Immature natural killer cell (primary cell): ENCODE data around the gene SLU7. TPM values are rescaled to one million over a fixed set of nuclear protein-coding genes. Genes with fewer than 3 reads are reported as not detected.
A peak's percentile ranks its signal among the peaks of the same experiment; 100 is the strongest.

Source experiments
- DNase-seq, 3 donors: peaks; one replicate each; pipeline ENCODE4 v3.0.0; 2022; ENCODE audit warnings: mixed read lengths in 1 of 3
- H3K27ac Mint-ChIP-seq, 6 donors: one replicate each; pipeline ENCODE4 v1.8.0; 2020; ENCODE audit warnings: mixed read lengths in 6 of 6, mild to moderate bottlenecking in 5 of 6, inconsistent platforms in 4 of 6, moderate library complexity in 3 of 6
- H3K27me3 Mint-ChIP-seq, 3 donors: one replicate each; pipeline ENCODE4 v1.8.0; 2020 to 2021; ENCODE audit warnings: low read depth in 3 of 3, mild to moderate bottlenecking in 3 of 3, mixed read lengths in 3 of 3, moderate library complexity in 3 of 3, inconsistent platforms in 1 of 3
- H3K36me3 Mint-ChIP-seq, 3 donors: one replicate each; pipeline ENCODE4 v1.8.0; 2020; ENCODE audit warnings: mixed read lengths in 3 of 3, inconsistent platforms in 2 of 3, mild to moderate bottlenecking in 2 of 3
- H3K4me1 Mint-ChIP-seq, 2 donors: one replicate each; pipeline ENCODE4 v1.8.0; 2020; ENCODE audit warnings: inconsistent platforms in 2 of 2, mild to moderate bottlenecking in 2 of 2, mixed read lengths in 2 of 2, moderate library complexity in 1 of 2
- H3K4me3 Mint-ChIP-seq, 5 donors: one replicate each; pipeline ENCODE4 v1.8.0; 2020; ENCODE audit warnings: mild to moderate bottlenecking in 5 of 5, mixed read lengths in 5 of 5, inconsistent platforms in 3 of 5, moderate library complexity in 3 of 5
- H3K9me3 Mint-ChIP-seq, 6 donors: one replicate each; pipeline ENCODE4 v1.8.0; 2020; ENCODE audit warnings: mild to moderate bottlenecking in 6 of 6, mixed read lengths in 6 of 6, inconsistent platforms in 4 of 6, moderate library complexity in 3 of 6
- polyA plus RNA-seq, 3 donors: library from polyadenylated mRNA; unstranded; fragments of 300-500 nt; fragmentation: Illumina TruSeq; gene quantifications; one replicate each; pipeline ENCODE4 v1.2.3, GENCODE V29; 2021

Gene SLU7
- polyA plus RNA-seq = 100 to 1,000 TPM in 1 of 3 donors, 10 to 100 TPM in 2; 38.8 to 117 (median 71.0) TPM

GRCh38 chr5:160418561-160419457 is at the start of gene SLU7:
Gene SLU7 (minus strand): TSS chr5:160419081. CDS start chr5:160415294, 3,787 bp downstream.
- peak; percentile 93 to 94 (median 93) for DNase-seq
- H3K9me3 Mint-ChIP-seq = peaks cover 0 to 1% (median 0%) of the 10 kb centered on the region in 6 donors
- peaks cover 0 to 19% (median 12%) of the 10 kb centered on the region in 3 donors for H3K36me3 Mint-ChIP-seq
- H3K27me3 Mint-ChIP-seq = peaks cover 16 to 24% (median 17%) of the 10 kb centered on the region in 3 donors
- H3K4me1 Mint-ChIP-seq = peaks cover 58 to 84% of the 10 kb centered on the region in 2 donors
- H3K27ac Mint-ChIP-seq = peak within 1 kb of the TSS; percentile 96 to 99 (median 98)
- peak within 1 kb of the TSS; percentile 96 to 99 (median 99) for H3K4me3 Mint-ChIP-seq

GRCh38 chr5:160468363-160468975 is 49.6 kb upstream of the SLU7 start:
- Mint-ChIP-seq H3K9me3 (no peaks in the 10 kb centered on the region), H3K36me3 (no peaks in the 10 kb centered on the region), H3K27me3 (peaks cover 2 to 7% (median 2%) of the 10 kb centered on the region in 3 donors), H3K27ac (peak overlapping the region; percentile 90 to 98 (median 97)), H3K4me3 (peak overlapping the region; percentile 90 to 99 (median 98)), H3K4me1 (peaks cover 64 to 72% of the 10 kb centered on the region in 2 donors)
- DNase-seq = no peak

GRCh38 chr5:160467555-160468362 is 48.9 kb upstream of the SLU7 start:
- no peaks in the 10 kb centered on the region for H3K9me3 Mint-ChIP-seq
- peak overlapping the region; percentile 90 to 99 (median 98) for H3K4me3 Mint-ChIP-seq
- H3K27ac Mint-ChIP-seq = peak overlapping the region; percentile 90 to 98 (median 97)
- H3K36me3 Mint-ChIP-seq = no peaks in the 10 kb centered on the region
- peak; percentile 80 to 85 (median 83) for DNase-seq
- peaks cover 62 to 67% of the 10 kb centered on the region in 2 donors for H3K4me1 Mint-ChIP-seq
- H3K27me3 Mint-ChIP-seq = peaks cover 2 to 7% (median 2%) of the 10 kb centered on the region in 3 donors

GRCh38 chr5:160466889-160467554 is 48.1 kb upstream of the SLU7 start:
- Mint-ChIP-seq H3K4me1 (peaks cover 58 to 63% of the 10 kb centered on the region in 2 donors), H3K36me3 (no peaks in the 10 kb centered on the region), H3K9me3 (no peaks in the 10 kb centered on the region), H3K27ac (peak overlapping the region; percentile 90 to 98 (median 97)), H3K27me3 (peaks cover 2 to 7% (median 2%) of the 10 kb centered on the region in 3 donors), H3K4me3 (peak overlapping the region; percentile 90 to 99 (median 98))
- no peak for DNase-seq

GRCh38 chr5:160466116-160466515 is 47.2 kb upstream of the SLU7 start:
- peaks cover 49 to 54% of the 10 kb centered on the region in 2 donors for H3K4me1 Mint-ChIP-seq
- no peak for DNase-seq
- H3K27me3 Mint-ChIP-seq = peaks cover 2 to 7% (median 2%) of the 10 kb centered on the region in 3 donors
- peak overlapping the region in 3 of 6 donors; percentile 80 to 97 (median 93) for H3K27ac Mint-ChIP-seq
- peak overlapping the region in 1 of 5 donors; percentile 18 for H3K4me3 Mint-ChIP-seq
- no peaks in the 10 kb centered on the region for H3K9me3 Mint-ChIP-seq
- H3K36me3 Mint-ChIP-seq = no peaks in the 10 kb centered on the region

GRCh38 chr5:160464466-160464797 is 45.6 kb upstream of the SLU7 start:
- DNase-seq = no peak
- Mint-ChIP-seq H3K4me3 (no peak overlapping the region), H3K27me3 (peaks cover 2 to 7% (median 2%) of the 10 kb centered on the region in 3 donors), H3K9me3 (no peaks in the 10 kb centered on the region), H3K36me3 (no peaks in the 10 kb centered on the region), H3K27ac (peak overlapping the region in 3 of 6 donors; percentile 16 to 34 (median 23)), H3K4me1 (peaks cover 34 to 37% of the 10 kb centered on the region in 2 donors)

- Mint-ChIP-seq H3K27ac (peak overlapping the region in 2 of 6 donors; percentile 16 to 23), H3K9me3 (no peaks in the 10 kb centered on the region), H3K4me3 (no peak overlapping the region), H3K36me3 (no peaks in the 10 kb centered on the region), H3K4me1 (peaks cover 28 to 32% of the 10 kb centered on the region in 2 donors), H3K27me3 (peaks cover 2 to 7% (median 2%) of the 10 kb centered on the region in 3 donors)
- DNase-seq = no peak
Measured at GRCh38 chr5:160463740-160464465, 45.0 kb upstream of the SLU7 start.

- Mint-ChIP-seq H3K4me1 (peaks cover 23 to 26% of the 10 kb centered on the region in 2 donors), H3K27me3 (peaks cover 2 to 5% (median 2%) of the 10 kb centered on the region in 3 donors), H3K9me3 (no peaks in the 10 kb centered on the region), H3K36me3 (no peaks in the 10 kb centered on the region), H3K27ac (no peak overlapping the region), H3K4me3 (no peak overlapping the region)
- DNase-seq = no peak
Measured at GRCh38 chr5:160463227-160463626, 44.3 kb upstream of the SLU7 start.

GRCh38 chr5:160462167-160462566 is 43.3 kb upstream of the SLU7 start:
- Mint-ChIP-seq H3K4me3 (no peak overlapping the region), H3K9me3 (no peaks in the 10 kb centered on the region), H3K36me3 (no peaks in the 10 kb centered on the region), H3K4me1 (peaks cover 12 to 15% of the 10 kb centered on the region in 2 donors), H3K27ac (no peak overlapping the region), H3K27me3 (peaks cover 0 to 2% (median 0%) of the 10 kb centered on the region in 3 donors)
- no peak for DNase-seq

- peaks cover 0 to 2% (median 0%) of the 10 kb centered on the region in 3 donors for H3K27me3 Mint-ChIP-seq
- H3K9me3 Mint-ChIP-seq = no peaks in the 10 kb centered on the region
- H3K4me3 Mint-ChIP-seq = no peak overlapping the region
- peaks cover 4 to 7% of the 10 kb centered on the region in 2 donors for H3K4me1 Mint-ChIP-seq
- DNase-seq = no peak
- H3K27ac Mint-ChIP-seq = no peak overlapping the region
- no peaks in the 10 kb centered on the region for H3K36me3 Mint-ChIP-seq
Measured at GRCh38 chr5:160461378-160461777, 42.5 kb upstream of the SLU7 start.

- H3K9me3 Mint-ChIP-seq = no peaks in the 10 kb centered on the region
- no peak overlapping the region for H3K27ac Mint-ChIP-seq
- H3K4me3 Mint-ChIP-seq = no peak overlapping the region
- peaks cover 0 to 2% (median 0%) of the 10 kb centered on the region in 3 donors for H3K27me3 Mint-ChIP-seq
- DNase-seq = no peak
- no peaks in the 10 kb centered on the region for H3K36me3 Mint-ChIP-seq
- H3K4me1 Mint-ChIP-seq = peaks cover under 1 to 3% of the 10 kb centered on the region in 2 donors
Measured at GRCh38 chr5:160460377-160461049, 41.6 kb upstream of the SLU7 start.
